Measurements from ENCODE around the gene LILRA5. TPM values are rescaled to one million over a fixed set of nuclear protein-coding genes. Genes with fewer than 3 reads are reported as not detected.

LILRA5 gene
- total RNA-seq (2012; rRNA removed) (not detected in 2 replicates), polyA plus RNA-seq (2012; rRNA removed) (not detected in 2 replicates), Bru-seq, nascent RNA (not detected), BruChase-seq, experiment 1, labeled RNA remaining after a 6-hour chase (not detected), BruChase-seq, experiment 2, labeled RNA remaining after a 2-hour chase (not detected)
- not detected in 2 replicates for polyA plus RNA-seq (2012; cell fraction: cytosol; rRNA removed)
- polyA plus RNA-seq (2012; cell fraction: nucleus; rRNA removed; ENCODE audit: low replicate concordance), result not detected in 2 replicates
- long read RNA-seq, result 0 reads

DNA sequence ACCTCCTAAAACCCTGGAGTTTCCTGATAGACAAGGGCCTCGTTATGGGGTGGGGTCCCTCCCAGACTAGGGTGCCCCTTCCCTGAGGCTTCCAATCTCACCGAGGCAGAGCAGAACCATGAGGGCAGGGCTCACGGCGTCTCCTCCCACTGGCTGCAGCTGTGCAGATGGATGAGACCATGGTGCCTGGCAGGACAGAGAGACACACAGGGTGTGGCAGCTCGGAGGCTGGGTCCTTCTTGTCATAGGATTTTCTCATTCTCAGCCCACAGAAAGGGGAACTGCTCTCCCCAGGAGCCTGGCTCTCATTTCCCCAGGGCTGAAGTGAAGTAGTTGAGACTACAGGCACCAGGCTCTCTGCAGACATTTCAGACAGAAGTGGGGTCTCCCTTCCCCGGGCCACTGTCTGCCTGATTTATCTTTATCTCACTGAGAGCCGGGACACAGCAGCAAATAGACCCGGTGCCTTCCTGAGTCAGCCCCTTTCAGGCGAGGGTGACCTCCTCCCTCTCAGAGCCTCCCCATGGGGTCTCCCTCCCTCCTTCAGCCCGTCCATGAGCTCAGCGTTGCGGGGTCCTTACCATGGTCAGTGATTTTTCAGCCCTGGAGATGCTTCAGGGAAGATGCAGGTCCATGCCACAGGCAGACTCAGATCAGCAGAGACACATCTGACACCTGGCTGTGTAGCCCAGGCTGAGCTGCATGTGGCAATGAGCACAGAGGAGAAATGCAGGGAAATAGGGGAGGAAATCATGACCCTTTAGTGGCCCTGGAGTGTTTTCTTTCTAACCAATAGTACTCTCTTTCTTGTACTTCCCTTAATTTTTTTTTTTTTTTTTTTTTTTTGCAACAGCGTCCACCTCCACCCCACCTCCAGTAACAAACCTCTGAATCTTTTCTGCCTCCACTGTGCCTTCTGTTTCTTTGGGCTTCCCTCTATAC is at the start of gene LILRA5:
LILRA5 (minus strand) TSS at position 731 of the 942 bp plus-strand sequence; CDS start at position 584, 147 bp downstream.
- POLR2A ChIA-PET (ENCODE audit: unreplicated experiment), result no interaction called here
- Histone ChIP-seq H2AFZ (replicated peaks; ENCODE audit: low read length, poor library complexity) (no peak within 1 kb of the TSS), H4K20me1 (ENCODE audit: insufficient read depth, low read length) (no peaks in the 10 kb centered on the region), H3K4ac (ENCODE audit: low read depth, low read length) (no peak within 1 kb of the TSS), H2AK5ac (ENCODE audit: low read depth, low read length) (no peak within 1 kb of the TSS), H4K5ac (ENCODE audit: low read depth, low read length) (no peak within 1 kb of the TSS), H4K8ac (ENCODE audit: low read depth in 2 of 2, low read length in 2 of 2) (no peak within 1 kb of the TSS), H3K23ac (ENCODE audit: low read depth, low read length) (no peak within 1 kb of the TSS), H3K4me1 (ENCODE audit: control insufficient read depth, insufficient read depth, low read length) (no peaks in the 10 kb centered on the region), H2BK20ac (ENCODE audit: low read depth, low read length) (no peak within 1 kb of the TSS), H2AK9ac (replicated peaks; ENCODE audit: low read depth, low read length, poor library complexity) (no peak within 1 kb of the TSS), H3K56ac (ENCODE audit: extremely low read depth, insufficient read depth, low read length) (no peak within 1 kb of the TSS), H3K18ac (ENCODE audit: low read depth, low read length) (no peak within 1 kb of the TSS), H2BK15ac (ENCODE audit: low read depth, low read length) (no peak within 1 kb of the TSS), H3K14ac (replicated peaks; ENCODE audit: low read depth, low read length) (no peak within 1 kb of the TSS), H2BK5ac (ENCODE audit: low read depth, low read length, poor library complexity, severe bottlenecking) (no peak within 1 kb of the TSS), H3K36me3 (ENCODE audit: control insufficient read depth, insufficient read depth, low read length) (no peaks in the 10 kb centered on the region), H3K4me3 (ENCODE audit: insufficient read depth, low read depth, low read length) (no peak within 1 kb of the TSS), H3K27ac (ENCODE audit: insufficient read depth, low read length) (no peak within 1 kb of the TSS), H3K9me1 (ENCODE audit: insufficient read depth, low read length) (no peaks in the 10 kb centered on the region), H3K27me3 (ENCODE audit: control insufficient read depth, insufficient read depth, low read length) (no peaks in the 10 kb centered on the region), H2BK120ac (ENCODE audit: low read depth, low read length) (no peak within 1 kb of the TSS), H3K79me1 (ENCODE audit: low read depth in 1 of 2, low read length in 2 of 2) (no peaks in the 10 kb centered on the region), H3K9me3 (ENCODE audit: control insufficient read depth, insufficient read depth, low read length) (no peaks in the 10 kb centered on the region; the same call in 1 of the 2 replicates), H4K91ac (ENCODE audit: insufficient read depth, low read depth, low read length) (no peak within 1 kb of the TSS), H3K9ac (ENCODE audit: low read depth, low read length) (no peak within 1 kb of the TSS), H3K4me2 (ENCODE audit: low read depth, low read length) (no peak within 1 kb of the TSS)
- in situ Hi-C loops (cut with MboI; ENCODE audit: low sequenced_read_pairs) (no loop called here), dilution Hi-C loops (cut with HindIII; ENCODE audit: low sequenced_read_pairs, unreplicated experiment) (no loop called here), intact Hi-C loops (cut with micrococcal nuclease) (no loop called here)
- no TSS peak for BruUV-seq (replicated peaks)
- ATAC-seq (ENCODE audit: low read depth) (no peak), DNase-seq (no peak)
- CTCF ChIA-PET, result no interaction called here
- 26% methylated on average over 4 of the region's 13 CpGs; no CpG with 5 or more reads in 1 of the 2 experiments for WGBS, 2 experiments (ENCODE audit: extremely low coverage in 2 of 2, insufficient read length in 1 of 2)
- TF ChIP-seq CEBPB (IDR thresholded peaks at IDR 0.05; ENCODE audit: low read depth, low read length) (no peak), MAZ (IDR thresholded peaks at IDR 0.05; ENCODE audit: borderline replicate concordance, low read depth, low read length) (no peak), FOS (IDR thresholded peaks at IDR 0.05; ENCODE audit: low read depth, low read length) (no peak), RCOR1 (IDR thresholded peaks at IDR 0.05; ENCODE audit: insufficient replicate concordance, low read length) (no peak), SMC3 (IDR thresholded peaks at IDR 0.05; ENCODE audit: low read depth, low read length) (no peak), BHLHE40 (IDR thresholded peaks at IDR 0.05; ENCODE audit: low read depth, low read length) (no peak), RAD21 (IDR thresholded peaks at IDR 0.05; ENCODE audit: low read length) (no peak), NFE2L2 (IDR thresholded peaks at IDR 0.05; ENCODE audit: low read depth, low read length) (no peak), RFX5 (IDR thresholded peaks at IDR 0.05; ENCODE audit: low read depth, low read length) (no peak), CHD1 (IDR thresholded peaks at IDR 0.05; ENCODE audit: low read depth, low read length) (no peak), POLR2A (IDR thresholded peaks at IDR 0.05; ENCODE audit: low read depth, low read length) (no peak), MAFK (IDR thresholded peaks at IDR 0.05; ENCODE audit: low read depth, low read length) (no peak), MXI1 (IDR thresholded peaks at IDR 0.05; ENCODE audit: borderline replicate concordance, low read depth, low read length) (no peak)
- TF ChIP-seq, protein P1, sequence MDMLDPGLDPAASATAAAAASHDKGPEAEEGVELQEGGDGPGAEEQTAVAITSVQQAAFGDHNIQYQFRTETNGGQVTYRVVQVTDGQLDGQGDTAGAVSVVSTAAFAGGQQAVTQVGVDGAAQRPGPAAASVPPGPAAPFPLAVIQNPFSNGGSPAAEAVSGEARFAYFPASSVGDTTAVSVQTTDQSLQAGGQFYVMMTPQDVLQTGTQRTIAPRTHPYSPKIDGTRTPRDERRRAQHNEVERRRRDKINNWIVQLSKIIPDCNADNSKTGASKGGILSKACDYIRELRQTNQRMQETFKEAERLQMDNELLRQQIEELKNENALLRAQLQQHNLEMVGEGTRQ (IDR thresholded peaks at IDR 0.05; ENCODE audit: low read depth, low read length), result no peak
- TF ChIP-seq, protein P2, sequence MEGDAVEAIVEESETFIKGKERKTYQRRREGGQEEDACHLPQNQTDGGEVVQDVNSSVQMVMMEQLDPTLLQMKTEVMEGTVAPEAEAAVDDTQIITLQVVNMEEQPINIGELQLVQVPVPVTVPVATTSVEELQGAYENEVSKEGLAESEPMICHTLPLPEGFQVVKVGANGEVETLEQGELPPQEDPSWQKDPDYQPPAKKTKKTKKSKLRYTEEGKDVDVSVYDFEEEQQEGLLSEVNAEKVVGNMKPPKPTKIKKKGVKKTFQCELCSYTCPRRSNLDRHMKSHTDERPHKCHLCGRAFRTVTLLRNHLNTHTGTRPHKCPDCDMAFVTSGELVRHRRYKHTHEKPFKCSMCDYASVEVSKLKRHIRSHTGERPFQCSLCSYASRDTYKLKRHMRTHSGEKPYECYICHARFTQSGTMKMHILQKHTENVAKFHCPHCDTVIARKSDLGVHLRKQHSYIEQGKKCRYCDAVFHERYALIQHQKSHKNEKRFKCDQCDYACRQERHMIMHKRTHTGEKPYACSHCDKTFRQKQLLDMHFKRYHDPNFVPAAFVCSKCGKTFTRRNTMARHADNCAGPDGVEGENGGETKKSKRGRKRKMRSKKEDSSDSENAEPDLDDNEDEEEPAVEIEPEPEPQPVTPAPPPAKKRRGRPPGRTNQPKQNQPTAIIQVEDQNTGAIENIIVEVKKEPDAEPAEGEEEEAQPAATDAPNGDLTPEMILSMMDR (conservative IDR thresholded peaks at IDR 0.05; ENCODE audit: low read depth, low read length), result no peak

Data from IMR-90 (cell line).